OCI-M2 (cell line): Measurements from ENCODE around the gene AQP12B.

Experiments used
- DNase-seq: peaks from one replicate; lab custom pipeline; 2025; ENCODE audit not compliant: unreplicated experiment; lab: John Stamatoyannopoulos, UW

The AQP12B gene

GRCh38 chr2:240636563-240637115, 46.0 kb downstream of the AQP12B start:
- DNase-seq, result no peak

GRCh38 chr2:240635998-240636547, 46.6 kb downstream of the AQP12B start:
- DNase-seq, result no peak

- DNase-seq, result no peak
Observed at GRCh38 chr2:240635121-240635997, 47.3 kb downstream of the AQP12B start.

- no peak for DNase-seq
Observed at GRCh38 chr2:240632306-240632721, 50.4 kb downstream of the AQP12B start.

- DNase-seq, result no peak
Observed at GRCh38 chr2:240631548-240632305, 51.0 kb downstream of the AQP12B start.

- no peak for DNase-seq
Observed at GRCh38 chr2:240630771-240631547, 51.7 kb downstream of the AQP12B start.

- DNase-seq, result no peak
Observed at GRCh38 chr2:240629968-240630770, 52.5 kb downstream of the AQP12B start.

GRCh38 chr2:240629619-240629967, 53.1 kb downstream of the AQP12B start:
- DNase-seq, result no peak

GRCh38 chr2:240628808-240629618, 53.7 kb downstream of the AQP12B start:
- no peak for DNase-seq

GRCh38 chr2:240628507-240628807, 54.2 kb downstream of the AQP12B start:
- no peak for DNase-seq

GRCh38 chr2:240627736-240628506, 54.8 kb downstream of the AQP12B start:
- no peak for DNase-seq

- DNase-seq, result no peak
Observed at GRCh38 chr2:240626531-240627300, 56.0 kb downstream of the AQP12B start.
